Left lung (tissue), 10 donors: Measurements from ENCODE around the gene GPRIN1. TPM values are rescaled to one million over a fixed set of nuclear protein-coding genes. Genes with fewer than 3 reads are reported as not detected.

Experiments
- ATAC-seq: fragments of 200-7000 bp; cut with Tn5 transposase; one replicate; pipeline ENCODE4 v1.9.1; 2020; ENCODE audit warnings: moderate library complexity
- DNase-seq, 4 donors: peaks; one replicate each; pipeline ENCODE4 v3.0.0-alpha.2; 2013 to 2020
- H3K27ac ChIP-seq, 2 donors: fragments of 200-600 bp; sonication (generic) in 1 of 2; one replicate each; pipeline versions ENCODE4 v1.5.0 to v1.8.0; 2020 to 2021
- H3K27me3 ChIP-seq, 2 donors: fragments of 200-600 bp; sonication (generic) in 1 of 2; one replicate each; pipeline versions ENCODE4 v1.5.0 to v1.8.0; 2020 to 2021
- H3K36me3 ChIP-seq, 2 donors: fragments of 200-600 bp; sonication (generic) in 1 of 2; one replicate each; pipeline versions ENCODE4 v1.5.0 to v1.8.0; 2020 to 2021
- H3K4me1 ChIP-seq, 2 donors: fragments of 200-600 bp; one replicate each; pipeline ENCODE4 v1.8.0; 2021
- H3K4me3 ChIP-seq, 2 donors: fragments of 200-600 bp; sonication (generic) in 1 of 2; one replicate each; pipeline versions ENCODE4 v1.5.0 to v1.8.0; 2020 to 2021; ENCODE audit warnings: mild to moderate bottlenecking in 1 of 2
- H3K9me3 ChIP-seq, 2 donors: fragments of 200-600 bp; sonication (generic) in 1 of 2; one replicate each; pipeline versions ENCODE4 v1.5.0 to v1.8.0; 2020 to 2021
- CTCF ChIP-seq, 2 donors: fragments of 200-600 bp; sonication (generic) in 1 of 2; IDR thresholded peaks; one replicate each; pipeline versions ENCODE4 v1.5.0 to v1.8.0; 2021; ENCODE audit warnings: antibody characterized with exemption in 2 of 2
- intact Hi-C, 2 donors: fragments of 100-400 bp; cut with DNase I; formaldehyde crosslinking; loops; one replicate each; pipeline versions ENCODE4 v1.11.2 to v1.14.2; 2022
- polyA plus RNA-seq, 6 donors: library from polyadenylated mRNA; unstranded; fragments of 120-200 nt; gene quantifications; one replicate each; pipeline ENCODE4 v1.2.1, GENCODE V29; 2013; ENCODE audit not compliant: insufficient read length in 6 of 6
- total RNA-seq, 2 donors: library from RNA; stranded (reverse); fragmentation: NEBNext Ultra II Directional; extraction: Animal tissue kit (Norgen Biotek cat#: 25700); gene quantifications; one replicate each; pipeline ENCODE4 v1.2.1, GENCODE V29; 2021
- donor health status: DM: no; HTN: yes; CAD: no.
- donor health status: DM: no; HTN: no; CAD: no.

The GPRIN1 gene
- total and polyA plus RNA-seq, 8 donors: 0.70 to 2.6 (median 1.1) TPM

- H3K36me3 ChIP-seq: no peaks in the 10 kb centered on the region
- no peaks in the 10 kb centered on the region for H3K9me3 ChIP-seq
- no peak overlapping the region for H3K4me3 ChIP-seq
- no peak overlapping the region for H3K27ac ChIP-seq
- intact Hi-C loops: no loop called here
- TF ChIP-seq CTCF (IDR thresholded peaks at IDR 0.05): no peak
- H3K27me3 ChIP-seq: peaks cover 0 to 77% of the 10 kb centered on the region in 2 donors
- peaks cover 0 to 19% of the 10 kb centered on the region in 2 donors for H3K4me1 ChIP-seq
- DNase-seq: peak in 3 of 4 donors; percentile 70 to 87 (median 75)
- peak; percentile 57 for ATAC-seq
These were observed 1.5 kb upstream of the GPRIN1 start for GRCh38 chr5:176611435-176611834.

- H3K27me3 ChIP-seq: peaks cover 0 to 67% of the 10 kb centered on the region in 2 donors
- intact Hi-C loops: no loop called here
These were observed 448 bp upstream of the GPRIN1 start for GRCh38 chr5:176610435-176610773.

GRCh38 chr5:176608937-176609723 lies 826 bp downstream of the GPRIN1 start:
- intact Hi-C loops: no loop called here
- ATAC-seq (no peak), DNase-seq (no peak)
- no peaks in the 10 kb centered on the region for H3K9me3 ChIP-seq
- TF ChIP-seq CTCF (IDR thresholded peaks at IDR 0.05): no peak
- peaks cover 0 to 58% of the 10 kb centered on the region in 2 donors for H3K27me3 ChIP-seq
- H3K4me3 ChIP-seq: peak overlapping the region; percentile 52 to 75
- peaks cover 0 to 19% of the 10 kb centered on the region in 2 donors for H3K4me1 ChIP-seq
- no peaks in the 10 kb centered on the region for H3K36me3 ChIP-seq
- no peak overlapping the region for H3K27ac ChIP-seq

More at GRCh38 chr5:176610435-176610773, 448 bp upstream of the GPRIN1 start:
- Histone ChIP-seq H3K36me3 (no peaks in the 10 kb centered on the region), H3K4me1 (peaks cover 0 to 19% of the 10 kb centered on the region in 2 donors), H3K9me3 (no peaks in the 10 kb centered on the region), H3K27ac (no peak overlapping the region), H3K4me3 (peak overlapping the region; percentile 52 to 75)
- no peak for DNase-seq
- no peak for ATAC-seq
- TF ChIP-seq CTCF (IDR thresholded peaks at IDR 0.05): no peak

- DNase-seq (no peak), ATAC-seq (no peak)
- intact Hi-C loops: no loop called here
- Histone ChIP-seq H3K36me3 (no peaks in the 10 kb centered on the region), H3K4me1 (peaks cover 0 to 19% of the 10 kb centered on the region in 2 donors), H3K27ac (no peak overlapping the region), H3K9me3 (no peaks in the 10 kb centered on the region), H3K4me3 (no peak overlapping the region), H3K27me3 (peaks cover 0 to 50% of the 10 kb centered on the region in 2 donors)
- TF ChIP-seq CTCF (IDR thresholded peaks at IDR 0.05): no peak
These were observed 1.7 kb downstream of the GPRIN1 start for GRCh38 chr5:176608142-176608705.

GRCh38 chr5:176606875-176607274 lies 3.1 kb downstream of the GPRIN1 start:
- ATAC-seq: no peak
- Histone ChIP-seq H3K4me1 (peaks cover 0 to 19% of the 10 kb centered on the region in 2 donors), H3K27me3 (peaks cover 0 to 38% of the 10 kb centered on the region in 2 donors), H3K4me3 (no peak overlapping the region), H3K27ac (no peak overlapping the region), H3K36me3 (no peaks in the 10 kb centered on the region), H3K9me3 (no peaks in the 10 kb centered on the region)
- DNase-seq: no peak
- no peak for TF ChIP-seq CTCF (IDR thresholded peaks at IDR 0.05)
- intact Hi-C loops: no loop called here
